GM12878 (cell line): Measurements from ENCODE around the gene CEP57. TPM values are rescaled to one million over a fixed set of nuclear protein-coding genes. Genes with fewer than 3 reads are reported as not detected.

Source experiments
- ATAC-seq: fragments of 200-7000 bp; cut with Tn5 transposase; 3 replicates; pipeline ENCODE4 v1.9.1; 2020; ENCODE audit warnings: mild to moderate bottlenecking, moderate library complexity
- BruUV-seq: library from RNA; stranded (reverse); fragments of 400-500 nt; replicated peaks from 2 replicates; lab custom pipeline; 2021; lab: Mats Ljungman, UMichigan
- CTCF ChIA-PET: fragments of 300-600 bp; sonication (Branson Sonifier 250); formaldehyde crosslinking; extraction: SDS; loops from one replicate; lab custom pipeline; 2021; ENCODE audit warnings: inconsistent platforms; lab: Yijun Ruan, JAX
- POLR2A ChIA-PET: fragments of 350-600 bp; formaldehyde crosslinking; extraction: SDS; loops from one replicate; lab custom pipeline; 2021; ENCODE audit warnings: inconsistent platforms; lab: Charles Lee
- RAD21 ChIA-PET: fragments of 300-600 bp; sonication (Branson Sonifier 250); formaldehyde crosslinking; loops from one replicate; lab custom pipeline; 2023; ENCODE audit warnings: antibody characterized with exemption; ENCODE audit not compliant: unreplicated experiment; lab: Charles Lee
- SMC1A ChIA-PET: fragments of 300-600 bp; sonication (Branson Sonifier 250); formaldehyde crosslinking; loops from one replicate; lab custom pipeline; 2023; ENCODE audit not compliant: unreplicated experiment, uncharacterized antibody; lab: Charles Lee
- DNase-seq: peaks from one replicate; pipeline ENCODE4 v3.0.0-alpha.2; 2011; ENCODE audit warnings: low read depth, low spot score
- FAIRE-seq: peaks from 3 replicates; lab custom pipeline; 2011; peaks lifted over from hg19 to GRCh38; lab: Jason Lieb, UNC
- H2AFZ ChIP-seq: 2 replicates; pipeline ENCODE4 v1.6.0; 2011; ENCODE audit warnings: low read depth, low read length, control low read depth; ENCODE audit not compliant: control insufficient read depth
- H3K27ac ChIP-seq: 2 replicates; pipeline ENCODE4 v1.5.1; 2011; ENCODE audit warnings: control low read depth; ENCODE audit not compliant: control insufficient read depth, insufficient read depth
- H3K27me3 ChIP-seq, 2 experiments: replicated peaks in 1 of 2; 2 replicates each; pipeline versions ENCODE4 v1.6.0 to v1.6.1; 2011; ENCODE audit warnings: low read length in 1 of 2; ENCODE audit not compliant: control insufficient read depth in 2 of 2, insufficient read depth in 2 of 2
- H3K36me3 ChIP-seq, 2 experiments: 2 replicates each; pipeline ENCODE4 v1.5.1; 2011; ENCODE audit warnings: low read length in 1 of 2; ENCODE audit not compliant: control insufficient read depth in 2 of 2, insufficient read depth in 2 of 2
- H3K4me1 ChIP-seq: 2 replicates; pipeline ENCODE4 v1.6.1; 2011; ENCODE audit warnings: mild to moderate bottlenecking, low read length, moderate library complexity, mixed read lengths; ENCODE audit not compliant: control insufficient read depth, insufficient read depth
- H3K4me2 ChIP-seq: 2 replicates; pipeline ENCODE4 v1.6.0; 2011; ENCODE audit warnings: control low read depth; ENCODE audit not compliant: control insufficient read depth, insufficient read depth
- H3K4me3 ChIP-seq: fragments of 200-600 bp; sonication (generic); 2 replicates; pipeline ENCODE4 v1.5.1; 2016
- H3K79me2 ChIP-seq: 2 replicates; pipeline ENCODE4 v1.6.0; 2011; ENCODE audit warnings: low read length; ENCODE audit not compliant: control insufficient read depth, insufficient read depth
- H3K9ac ChIP-seq: 2 replicates; pipeline ENCODE4 v1.8.0; 2011; ENCODE audit warnings: low read length, control low read depth, mixed read lengths; ENCODE audit not compliant: control insufficient read depth, insufficient read depth
- H3K9me3 ChIP-seq: replicated peaks from 3 replicates; pipeline ENCODE4 v1.5.1; 2011; ENCODE audit warnings: mild to moderate bottlenecking, low read length; ENCODE audit not compliant: control insufficient read depth, insufficient read depth
- H4K20me1 ChIP-seq: 2 replicates; pipeline ENCODE4 v1.6.0; 2011; ENCODE audit not compliant: control insufficient read depth, insufficient read depth
- BCL11A ChIP-seq: IDR thresholded peaks from 2 replicates; pipeline ENCODE4 v1.6.1; 2011; ENCODE audit warnings: low read depth, low read length
- BCLAF1 ChIP-seq: fragments of 450-650 bp; IDR thresholded peaks from 2 replicates; pipeline ENCODE4 v1.6.1; 2017; ENCODE audit warnings: antibody characterized with exemption, mild to moderate bottlenecking, moderate library complexity
- BRCA1 ChIP-seq: IDR thresholded peaks from 2 replicates; pipeline ENCODE4 v1.6.1; 2011; ENCODE audit warnings: low read depth, low read length, improper control_type of control experiment
- CHD4 ChIP-seq: fragments of 200-600 bp; sonication (generic); IDR thresholded peaks from 2 replicates; pipeline ENCODE4 v1.6.1; 2016; ENCODE audit warnings: mild to moderate bottlenecking
- CTCF ChIP-seq, 3 experiments: IDR thresholded peaks in 2 of 3; conservative IDR thresholded peaks in 1 of 3; 2 replicates each; pipeline ENCODE4 v1.5.1; 2011; ENCODE audit warnings: low read depth in 3 of 3, low read length in 3 of 3, mild to moderate bottlenecking in 3 of 3, control low read depth in 2 of 3, moderate library complexity in 2 of 3, inconsistent platforms in 1 of 3, mixed read lengths in 1 of 3; ENCODE audit not compliant: control insufficient read depth in 2 of 3, insufficient read depth in 1 of 3; ENCODE audit errors: extremely low read depth in 1 of 3
- EGR1 ChIP-seq, 2 experiments: IDR thresholded peaks; 1 replicate in 1 of 2; 2 replicates in 1 of 2; pipeline ENCODE4 v1.6.1; 2011 to 2012; ENCODE audit warnings: low read depth in 2 of 2, low read length in 2 of 2, borderline replicate concordance in 1 of 2, mild to moderate bottlenecking in 1 of 2, moderate library complexity in 1 of 2
- IRF4 ChIP-seq: IDR thresholded peaks from 2 replicates; pipeline ENCODE4 v1.6.1; 2011; ENCODE audit warnings: low read depth, low read length
- NFIC ChIP-seq: IDR thresholded peaks from 2 replicates; pipeline ENCODE4 v1.6.1; 2012; ENCODE audit warnings: low read depth, mild to moderate bottlenecking, inconsistent platforms, low read length, moderate library complexity
- NFYB ChIP-seq: IDR thresholded peaks from 2 replicates; pipeline ENCODE4 v1.6.1; 2011; ENCODE audit warnings: low read depth, mild to moderate bottlenecking, low read length, improper control_type of control experiment, moderate library complexity; ENCODE audit not compliant: insufficient read depth
- POU2F2 ChIP-seq: IDR thresholded peaks from 3 replicates; pipeline ENCODE4 v1.6.1; 2011; ENCODE audit warnings: low read depth, mild to moderate bottlenecking, low read length, borderline replicate concordance
- RELB ChIP-seq: fragments of 450-650 bp; IDR thresholded peaks from 2 replicates; pipeline ENCODE4 v1.6.1; 2017; ENCODE audit warnings: low read depth, mild to moderate bottlenecking, moderate library complexity
- SKIL ChIP-seq: fragments of 450-650 bp; IDR thresholded peaks from 2 replicates; pipeline ENCODE4 v1.6.1; 2017; ENCODE audit warnings: mild to moderate bottlenecking, low read depth, inconsistent platforms; ENCODE audit not compliant: poor library complexity, severe bottlenecking
- SRF ChIP-seq, 2 experiments: IDR thresholded peaks; 2 replicates each; pipeline ENCODE4 v1.6.1; 2011; ENCODE audit warnings: low read depth in 2 of 2, low read length in 2 of 2, mild to moderate bottlenecking in 1 of 2, moderate library complexity in 1 of 2
- WGBS: methylation state at CpG from one replicate; pipeline ENCODE4 v1.1.6; 2016; ENCODE audit warnings: low lambda C conversion rate; ENCODE audit not compliant: insufficient replicate concordance, insufficient coverage; ENCODE audit errors: missing lambda C conversion rate; 5-methylcytosine and 5-hydroxymethylcytosine counted together
- in situ Hi-C: fragments of 300-500 bp; cut with MboI; formaldehyde crosslinking; loops from 9 replicates; pipeline ENCODE4 v1.14.3; 2018; ENCODE audit warnings: mixed read lengths
- intact Hi-C: fragments of 100-400 bp; cut with micrococcal nuclease; formaldehyde crosslinking; loops from one replicate; pipeline ENCODE4 v1.14.2; 2022; ENCODE audit not compliant: unreplicated experiment
- polyA plus RNA-seq, 11 experiments: library from polyadenylated mRNA; depleted of rRNA in 4 of 11; unstranded in 6 of 11; stranded (reverse) in 5 of 11; fragments of >200 nt; fragmentation: Nextera tagmentation in 4 of 11; fragmentation: Illumina TruSeq in 1 of 11; extraction: Ambion mirVana in 4 of 11; extraction: Trizol in 1 of 11; gene quantifications; 1 replicate in 1 of 11; 2 replicates in 10 of 11; pipeline versions ENCODE4 v1.2.1 to v1.2.3, GENCODE V29; 2011 to 2016; ENCODE audit warnings: inconsistent platforms in 2 of 11, missing spikeins in 2 of 11, low read depth in 1 of 11
- total RNA-seq, 4 experiments: library from RNA; depleted of rRNA in 3 of 4; stranded (reverse); fragments of >200 nt in 3 of 4; fragmentation: Illumina TruSeq in 1 of 4; extraction: Trizol in 1 of 4; gene quantifications; 2 replicates each; pipeline versions ENCODE4 v1.2.1 to v1.2.3, GENCODE V29; 2013 to 2021

Gene CEP57
- total and polyA plus RNA-seq, 10 of the 15 experiments (the other 5 are each of a cell fraction or from before 2014, with no cell fraction given): 19.4 to 85.4 (median 56.8) TPM

- no peak for TF ChIP-seq RELB
- no peak for TF ChIP-seq CTCF (IDR thresholded peaks at IDR 0.05 in 2 of 3, conservative IDR thresholded peaks at IDR 0.05 in 1 of 3; ENCODE audit: control insufficient read depth in 2 of 3, extremely low read depth in 1 of 3, insufficient read depth in 1 of 3, low read depth in 3 of 3, low read length in 3 of 3)
- TF ChIP-seq SRF (IDR thresholded peaks at IDR 0.05; ENCODE audit: low read depth in 2 of 2, low read length in 2 of 2): no peak
- TF ChIP-seq NFIC: no peak
- no peak for TF ChIP-seq NFYB
- no peak for TF ChIP-seq EGR1 (IDR thresholded peaks at IDR 0.05; ENCODE audit: borderline replicate concordance in 1 of 2, low read depth in 2 of 2, low read length in 2 of 2)
Observed at GRCh38 chr11:95750101-95750500, 40.2 kb upstream of the CEP57 start (continued).

- intact Hi-C loops: no loop called here
- TF ChIP-seq SRF (IDR thresholded peaks at IDR 0.05; ENCODE audit: low read depth in 2 of 2, low read length in 2 of 2): no peak
- no peak for TF ChIP-seq CHD4
- no peak for TF ChIP-seq SKIL
- no peak for TF ChIP-seq POU2F2
- TF ChIP-seq BCLAF1: no peak
- no peak for TF ChIP-seq BCL11A
- TF ChIP-seq IRF4: no peak
- no peak for TF ChIP-seq BRCA1
Observed at GRCh38 chr11:95751515-95751914, 38.8 kb upstream of the CEP57 start.

More at GRCh38 chr11:95751515-95751914, 38.8 kb upstream of the CEP57 start:
- H3K9me3 ChIP-seq: no peaks in the 10 kb centered on the region
- DNase-seq: no peak
- no peak overlapping the region for H2AFZ ChIP-seq
- no peak for FAIRE-seq
- H4K20me1 ChIP-seq: no peaks in the 10 kb centered on the region
- H3K4me2 ChIP-seq: no peak overlapping the region
- ChIA-PET SMC1A (interaction anchor here (0.6 to 2.2 kb wide), 3 partner anchors 11 to 585 kb away, joined by 3 to 10 read pairs (median 6); no protein-coding TSS in a partner anchor), POLR2A (no interaction called here), RAD21 (interaction anchor here (0.8 to 1.3 kb wide), 2 partner anchors 10 to 595 kb away, joined by 3 read pairs; no protein-coding TSS in a partner anchor), CTCF (interaction anchor here (0.5 to 1.8 kb wide), 4 partner anchors 11 to 42 kb away, joined by 3 to 8 read pairs (median 4); no protein-coding TSS in a partner anchor)
- H3K27ac ChIP-seq: no peak overlapping the region
- H3K4me1 ChIP-seq: no peaks in the 10 kb centered on the region
- no TSS peak for BruUV-seq
- H3K9ac ChIP-seq: no peak overlapping the region
- H3K4me3 ChIP-seq: no peak overlapping the region
- no peaks in the 10 kb centered on the region for H3K27me3 ChIP-seq
- in situ Hi-C loops: no loop called here
- ATAC-seq: no peak
- H3K36me3 ChIP-seq: no peaks in the 10 kb centered on the region
- WGBS: 86% methylated on average over 1 of the region's 1 CpG
- H3K79me2 ChIP-seq: no peaks in the 10 kb centered on the region
